Thyroid gland (tissue), 4 donors: ENCODE results near the gene BEAN1. TPM values are rescaled to one million over a fixed set of nuclear protein-coding genes. Genes with fewer than 3 reads are reported as not detected.

Experiments
- DNase-seq, 2 donors: peaks; one replicate each; pipeline ENCODE4 v3.0.0-alpha.2; 2019
- H3K27ac ChIP-seq, 3 donors: fragments of 200-600 bp; sonication (generic); 1 replicate in 2 of 3; 2 replicates in 1 of 3; pipeline ENCODE4 v1.5.1; 2016 to 2019; ENCODE audit warnings: mild to moderate bottlenecking in 1 of 3, moderate library complexity in 1 of 3
- H3K27me3 ChIP-seq: fragments of 200-600 bp; sonication (generic); one replicate; pipeline ENCODE4 v1.5.1; 2019
- H3K36me3 ChIP-seq, 2 donors: fragments of 200-600 bp; sonication (generic); one replicate each; pipeline ENCODE4 v1.5.1; 2016 to 2019
- H3K4me1 ChIP-seq, 2 donors: fragments of 200-600 bp; sonication (generic); one replicate each; pipeline ENCODE4 v1.5.1; 2017 to 2019
- H3K4me3 ChIP-seq, 3 donors: fragments of 200-600 bp; sonication (generic); replicated peaks in 1 of 3; 1 replicate in 2 of 3; 2 replicates in 1 of 3; pipeline ENCODE4 v1.5.1; 2016; ENCODE audit warnings: mild to moderate bottlenecking in 1 of 3
- H3K9me3 ChIP-seq: fragments of 200-600 bp; sonication (generic); one replicate; pipeline ENCODE4 v1.5.1; 2017
- POLR2A ChIP-seq, 2 donors: fragments of 450-650 bp; IDR thresholded peaks; one replicate each; pipeline ENCODE4 v1.6.1; 2017; ENCODE audit warnings: antibody characterized with exemption in 2 of 2, mild to moderate bottlenecking in 2 of 2, moderate library complexity in 1 of 2
- WGBS, 2 donors: methylation state at CpG; one replicate each; pipeline ENCODE4 v1.1.5; 2017; 5-methylcytosine and 5-hydroxymethylcytosine counted together
- intact Hi-C: fragments of 100-400 bp; cut with DNase I; formaldehyde crosslinking; loops from one replicate; pipeline ENCODE4 v1.15.1; 2023
- total RNA-seq, 4 donors: library from RNA; depleted of rRNA; stranded (reverse); fragments of >200 nt; gene quantifications; one replicate each; pipeline ENCODE4 v1.2.3, GENCODE V29; 2016
- TF ChIP-seq, protein P1 (sequence below), 6 experiments: fragments of 200-600 bp in 3 of 6; fragments of 450-650 bp in 3 of 6; sonication (generic) in 3 of 6; IDR thresholded peaks; one replicate each; pipeline ENCODE4 v1.5.1; 2016 to 2019; ENCODE audit warnings: antibody characterized with exemption in 6 of 6, mild to moderate bottlenecking in 2 of 6, inconsistent platforms in 1 of 6, moderate library complexity in 1 of 6

The BEAN1 gene
- total RNA-seq, 4 donors from 2014 or later: 0.38 to 0.54 TPM; not detected in 2

DNA sequence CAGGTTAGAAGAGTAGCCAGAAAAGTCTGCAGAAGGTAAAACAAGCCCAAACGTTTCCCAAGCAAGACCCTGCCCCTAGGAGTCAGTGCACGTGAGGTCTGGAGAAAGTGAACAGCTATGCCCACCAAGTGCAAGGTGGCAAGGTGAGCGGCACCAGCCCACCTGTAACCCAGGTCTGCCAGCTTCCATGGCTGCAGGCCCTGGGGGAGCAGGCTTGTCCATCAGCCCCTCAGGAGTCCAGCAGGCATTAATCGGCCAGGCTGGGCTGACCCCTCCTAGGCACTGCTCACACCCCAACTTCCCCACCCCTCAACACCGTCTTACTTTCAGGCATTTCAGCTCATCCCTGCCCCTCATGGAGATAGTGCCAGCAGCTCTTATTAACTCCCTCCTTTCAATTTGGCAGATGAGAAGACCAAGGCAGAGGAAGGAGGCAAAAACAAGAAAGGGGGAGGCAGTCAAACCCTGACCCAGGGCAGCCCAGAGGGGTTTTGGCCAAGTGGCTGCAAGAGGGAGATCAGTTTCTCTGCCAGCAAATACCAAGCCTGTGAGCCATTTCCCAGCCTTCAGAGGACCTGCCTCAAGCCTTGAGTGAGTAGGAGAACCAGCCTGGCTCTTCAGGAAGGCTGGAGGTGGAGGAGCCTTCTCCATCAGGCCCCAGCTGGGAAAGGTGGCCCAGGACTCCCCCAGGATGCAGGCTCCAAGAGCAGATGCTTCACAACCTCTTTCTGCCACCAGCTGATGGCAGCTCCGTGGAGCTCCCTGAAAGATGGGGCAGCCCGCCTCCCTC is 14.7 kb downstream of the BEAN1 start:
- Histone ChIP-seq H3K9me3 (no peaks in the 10 kb centered on the region), H3K27ac (no peak overlapping the region), H3K27me3 (no peaks in the 10 kb centered on the region), H3K36me3 (no peaks in the 10 kb centered on the region), H3K4me1 (no peaks in the 10 kb centered on the region), H3K4me3 (no peak overlapping the region)
- intact Hi-C loops: no loop called here
- no peak for DNase-seq
- WGBS, 2 donors: 79 to 83% methylated on average over 7 of the region's 7 CpGs
- TF ChIP-seq, protein P1, sequence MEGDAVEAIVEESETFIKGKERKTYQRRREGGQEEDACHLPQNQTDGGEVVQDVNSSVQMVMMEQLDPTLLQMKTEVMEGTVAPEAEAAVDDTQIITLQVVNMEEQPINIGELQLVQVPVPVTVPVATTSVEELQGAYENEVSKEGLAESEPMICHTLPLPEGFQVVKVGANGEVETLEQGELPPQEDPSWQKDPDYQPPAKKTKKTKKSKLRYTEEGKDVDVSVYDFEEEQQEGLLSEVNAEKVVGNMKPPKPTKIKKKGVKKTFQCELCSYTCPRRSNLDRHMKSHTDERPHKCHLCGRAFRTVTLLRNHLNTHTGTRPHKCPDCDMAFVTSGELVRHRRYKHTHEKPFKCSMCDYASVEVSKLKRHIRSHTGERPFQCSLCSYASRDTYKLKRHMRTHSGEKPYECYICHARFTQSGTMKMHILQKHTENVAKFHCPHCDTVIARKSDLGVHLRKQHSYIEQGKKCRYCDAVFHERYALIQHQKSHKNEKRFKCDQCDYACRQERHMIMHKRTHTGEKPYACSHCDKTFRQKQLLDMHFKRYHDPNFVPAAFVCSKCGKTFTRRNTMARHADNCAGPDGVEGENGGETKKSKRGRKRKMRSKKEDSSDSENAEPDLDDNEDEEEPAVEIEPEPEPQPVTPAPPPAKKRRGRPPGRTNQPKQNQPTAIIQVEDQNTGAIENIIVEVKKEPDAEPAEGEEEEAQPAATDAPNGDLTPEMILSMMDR (IDR thresholded peaks at IDR 0.05): no peak
- TF ChIP-seq POLR2A (IDR thresholded peaks at IDR 0.05): no peak

DNA sequence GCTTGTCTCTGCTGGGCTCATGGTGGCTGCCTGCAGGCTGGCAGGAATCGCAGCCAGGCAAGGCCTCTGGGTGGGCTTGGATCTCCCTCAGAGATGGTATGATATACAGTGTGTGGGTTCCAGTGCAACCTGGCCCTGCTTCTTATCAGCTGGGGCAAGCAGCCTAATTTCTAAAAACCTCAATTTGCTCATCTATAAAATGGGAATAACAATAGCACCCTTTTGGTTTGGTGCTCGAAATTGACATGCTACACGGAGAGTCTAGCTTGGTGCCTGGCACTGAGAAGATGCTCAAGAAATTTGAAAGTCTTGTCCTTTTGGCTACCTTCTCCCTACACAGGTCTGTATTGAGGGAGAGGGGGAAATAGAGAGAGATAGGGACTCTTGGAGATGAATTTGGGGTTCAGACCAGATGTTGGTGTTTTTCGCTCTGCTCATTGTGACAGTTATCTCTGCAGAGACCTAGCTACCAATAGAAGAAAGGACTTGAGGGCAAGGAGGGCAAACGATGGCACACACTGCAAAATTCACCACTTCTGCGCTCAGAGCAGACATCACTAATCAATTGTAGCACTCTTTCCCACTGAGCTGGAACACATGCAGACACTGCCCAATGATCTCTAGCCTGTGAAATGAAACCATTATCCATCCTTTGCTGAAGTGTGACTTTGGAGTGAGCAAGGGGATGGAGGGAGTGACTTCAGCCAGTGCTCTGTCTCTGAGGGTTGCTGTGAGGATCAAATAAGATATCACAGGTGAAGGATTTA is 15.6 kb downstream of the BEAN1 start:
- intact Hi-C loops: no loop called here
- Histone ChIP-seq H3K4me3 (no peak overlapping the region), H3K27ac (no peak overlapping the region), H3K9me3 (no peaks in the 10 kb centered on the region), H3K4me1 (no peaks in the 10 kb centered on the region), H3K27me3 (no peaks in the 10 kb centered on the region), H3K36me3 (no peaks in the 10 kb centered on the region)
- TF ChIP-seq, protein P1 (IDR thresholded peaks at IDR 0.05): no peak
- TF ChIP-seq POLR2A (IDR thresholded peaks at IDR 0.05): no peak
- WGBS, 2 donors: 75 to 76% methylated on average over 6 of the region's 6 CpGs
- DNase-seq: no peak

DNA sequence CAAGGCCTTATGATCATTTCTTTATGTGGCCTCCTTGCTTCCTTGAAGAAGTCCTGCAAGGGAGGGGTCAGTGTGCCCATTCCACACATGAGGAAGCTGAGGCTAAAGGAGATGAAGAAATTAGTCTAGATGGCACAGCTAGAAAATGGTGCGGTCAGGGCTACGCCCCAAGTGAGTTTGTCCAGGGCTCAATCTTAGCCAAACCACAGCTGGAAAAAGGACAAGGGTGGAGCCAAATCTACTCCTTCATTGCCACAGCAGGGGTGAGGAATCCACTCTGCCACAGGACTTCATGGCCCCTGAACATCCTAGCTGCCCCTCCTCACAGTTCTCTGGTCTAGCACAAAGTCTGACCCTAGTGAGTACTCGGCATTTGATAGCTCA is 16.2 kb downstream of the BEAN1 start:
- TF ChIP-seq, protein P1 (IDR thresholded peaks at IDR 0.05): no peak
- TF ChIP-seq POLR2A (IDR thresholded peaks at IDR 0.05): no peak

DNA sequence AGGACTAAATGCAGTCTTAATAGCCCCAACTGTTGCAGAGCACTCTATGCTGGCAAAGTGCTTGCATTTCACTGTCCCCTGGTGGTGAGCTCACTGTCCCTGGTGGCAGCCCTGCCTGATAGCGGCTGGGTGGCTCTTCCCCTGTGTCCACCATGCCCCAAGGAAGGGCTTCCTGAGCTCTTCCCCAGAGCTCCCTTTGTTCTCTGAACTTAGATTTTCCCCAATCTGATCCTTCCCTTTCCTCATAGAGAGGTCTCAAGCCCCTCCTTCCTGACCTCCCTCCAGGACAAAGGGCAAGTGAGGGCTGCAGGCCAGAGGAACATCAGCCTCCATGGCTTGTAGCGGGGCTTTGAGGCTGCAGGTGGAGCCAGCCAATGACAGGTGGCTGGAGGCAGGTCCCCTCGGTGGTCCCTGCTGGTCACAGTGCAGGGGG is 17.0 kb downstream of the BEAN1 start:
- no peaks in the 10 kb centered on the region for H3K4me1 ChIP-seq
- no peak overlapping the region for H3K27ac ChIP-seq
- 82 to 84% methylated on average over 3 of the region's 3 CpGs for WGBS, 2 donors
- TF ChIP-seq, protein P1 (IDR thresholded peaks at IDR 0.05): no peak
- TF ChIP-seq POLR2A (IDR thresholded peaks at IDR 0.05): no peak
- intact Hi-C loops: no loop called here
- no peak for DNase-seq
- no peak overlapping the region for H3K4me3 ChIP-seq
- no peaks in the 10 kb centered on the region for H3K27me3 ChIP-seq
- H3K9me3 ChIP-seq: no peaks in the 10 kb centered on the region
- no peaks in the 10 kb centered on the region for H3K36me3 ChIP-seq

More for the DNA sequence above, 16.2 kb downstream of the BEAN1 start:
- no peak overlapping the region for H3K27ac ChIP-seq
- DNase-seq: no peak
- intact Hi-C loops: no loop called here
- H3K27me3 ChIP-seq: no peaks in the 10 kb centered on the region
- no peak overlapping the region for H3K4me3 ChIP-seq
- 88 to 91% methylated on average over 3 of the region's 3 CpGs for WGBS, 2 donors
- H3K36me3 ChIP-seq: no peaks in the 10 kb centered on the region
- H3K9me3 ChIP-seq: no peaks in the 10 kb centered on the region
- H3K4me1 ChIP-seq: no peaks in the 10 kb centered on the region

DNA sequence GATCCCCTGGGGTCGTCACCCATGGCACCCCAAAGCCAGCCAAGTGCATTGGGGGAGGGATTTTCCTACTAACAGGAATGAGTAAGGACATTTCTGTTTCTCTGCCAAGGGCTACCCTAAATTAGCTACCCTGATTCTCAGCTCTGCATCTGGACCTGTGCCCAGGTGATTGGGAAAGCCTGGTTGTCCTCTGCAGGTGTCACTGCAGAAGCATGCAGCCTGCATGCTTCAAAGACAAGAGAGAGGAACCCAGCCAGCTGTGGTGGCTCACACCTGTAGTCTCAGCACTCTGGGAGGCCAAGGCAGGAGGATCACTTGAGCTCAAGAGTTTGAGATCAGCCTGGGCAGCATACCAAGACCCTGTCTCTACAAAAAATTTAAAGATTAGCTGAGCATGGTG is 19.6 kb downstream of the BEAN1 start:
- 87 to 100% methylated on average over 1 of the region's 1 CpG for WGBS, 2 donors
- TF ChIP-seq, protein P1 (IDR thresholded peaks at IDR 0.05): no peak
- no peak for TF ChIP-seq POLR2A (IDR thresholded peaks at IDR 0.05)
- DNase-seq: no peak

More for the DNA sequence above, 19.6 kb downstream of the BEAN1 start:
- Histone ChIP-seq H3K27ac (no peak overlapping the region), H3K9me3 (no peaks in the 10 kb centered on the region), H3K27me3 (no peaks in the 10 kb centered on the region), H3K4me1 (no peaks in the 10 kb centered on the region), H3K36me3 (no peaks in the 10 kb centered on the region), H3K4me3 (no peak overlapping the region)
- intact Hi-C loops: no loop called here
